A673 (cell line): Measurements from ENCODE around the gene ANKRD12.

Source experiments
- CTCF ChIP-seq: fragments of 300-800, 200-600 bp; sonication (generic); conservative IDR thresholded peaks from 2 replicates; pipeline ENCODE4 v1.5.1; 2017; ENCODE audit warnings: low read depth, mild to moderate bottlenecking, antibody characterized with exemption, low read length, moderate library complexity, mixed read lengths
- EZH2 ChIP-seq: fragments of 200-600 bp; sonication (generic); IDR thresholded peaks from 2 replicates; pipeline ENCODE4 v1.6.1; 2017; ENCODE audit warnings: borderline replicate concordance, low read depth, mild to moderate bottlenecking, mixed read lengths, antibody characterized with exemption, low read length; ENCODE audit not compliant: poor library complexity, severe bottlenecking

GRCh38 chr18:9196568-9196967 lies 60.0 kb downstream of the ANKRD12 start:
- TF ChIP-seq CTCF = no peak
- no peak for TF ChIP-seq EZH2
